HepG2 (cell line): ENCODE measurements around the gene TMEM114. TPM values are rescaled to one million over a fixed set of nuclear protein-coding genes. Genes with fewer than 3 reads are reported as not detected.

Experiments used
- AGO2 ChIP-seq: fragments of 200-400 bp; formaldehyde crosslinking; optimal IDR thresholded peaks from 2 replicates; pipeline ENCODE3; 2017; ENCODE audit warnings: mild to moderate bottlenecking, low read depth, low read length, moderate library complexity
- CEBPB ChIP-seq: IDR thresholded peaks from 2 replicates; pipeline ENCODE4 v1.6.1; 2011; ENCODE audit warnings: low read depth, low read length, improper control_type of control experiment, borderline replicate concordance
- EP300 ChIP-seq, 3 experiments: sonication (generic) in 1 of 3; formaldehyde crosslinking in 1 of 3; IDR thresholded peaks; 2 replicates each; pipeline versions ENCODE4 v1.5.1 to v1.6.1; 2011 to 2020; ENCODE audit warnings: low read depth in 2 of 3, low read length in 2 of 3, borderline replicate concordance in 1 of 3, improper control_type of control experiment in 1 of 3, mild to moderate bottlenecking in 1 of 3, missing genetic modification reagents in 1 of 3, moderate library complexity in 1 of 3
- GATAD2A ChIP-seq: IDR thresholded peaks from 2 replicates; pipeline ENCODE4 v1.6.1; 2016
- HMGXB4 ChIP-seq, 2 experiments: sonication (generic) in 1 of 2; formaldehyde crosslinking in 1 of 2; IDR thresholded peaks; 2 replicates each; pipeline versions ENCODE4 v1.4.0 to v1.6.1; 2018 to 2020; ENCODE audit warnings: missing genetic modification reagents in 2 of 2, borderline replicate concordance in 1 of 2, low read depth in 1 of 2, mild to moderate bottlenecking in 1 of 2, missing biosample characterization in 1 of 2
- NR2F1 ChIP-seq, 2 experiments: fragments of 450-650 bp in 1 of 2; formaldehyde crosslinking in 1 of 2; IDR thresholded peaks; 2 replicates each; pipeline versions ENCODE4 v1.5.0 to v1.6.1; 2016 to 2020; ENCODE audit warnings: mild to moderate bottlenecking in 1 of 2, missing compliant biosample characterization in 1 of 2, missing genetic modification reagents in 1 of 2, moderate library complexity in 1 of 2
- SIN3B ChIP-seq: fragments of 150-350 bp; IDR thresholded peaks from 2 replicates; pipeline ENCODE4 v1.6.1; 2014; ENCODE audit warnings: low read length
- XRCC5 ChIP-seq: fragments of 200-400 bp; formaldehyde crosslinking; optimal IDR thresholded peaks from 2 replicates; pipeline ENCODE3; 2017; ENCODE audit warnings: mild to moderate bottlenecking, low read length
- ZBTB7A ChIP-seq: sonication (generic); formaldehyde crosslinking; IDR thresholded peaks from 2 replicates; pipeline ENCODE4 v1.8.0; 2022; ENCODE audit warnings: mild to moderate bottlenecking, missing genetic modification reagents
- ZFYVE20 ChIP-seq: sonication (generic); formaldehyde crosslinking; IDR thresholded peaks from 2 replicates; pipeline ENCODE4 v1.8.0; 2023; ENCODE audit warnings: low read depth, mild to moderate bottlenecking, moderate library complexity, missing genetic modification reagents, borderline replicate concordance
- ZNF713 ChIP-seq: sonication (generic); formaldehyde crosslinking; IDR thresholded peaks from 2 replicates; pipeline ENCODE4 v1.4.0; 2020; ENCODE audit warnings: mild to moderate bottlenecking, missing genetic modification reagents
- polyA plus RNA-seq, 8 experiments: library from polyadenylated mRNA; depleted of rRNA in 3 of 8; stranded (reverse) in 7 of 8; unstranded in 1 of 8; fragments of >200 nt; fragmentation: Illumina TruSeq in 4 of 8; extraction: Trizol in 4 of 8; gene quantifications; 2 replicates each; pipeline versions ENCODE4 v1.2.1 to v1.2.3, GENCODE V29; 2011 to 2016; ENCODE audit warnings: low read depth in 4 of 8, missing spikeins in 1 of 8, mixed read lengths in 1 of 8; ENCODE audit not compliant: insufficient read depth in 1 of 8
- total RNA-seq, 5 experiments: library from RNA; depleted of rRNA; stranded (reverse); fragments of >200 nt; fragmentation: Illumina TruSeq; extraction: Trizol; gene quantifications; 2 replicates each; pipeline ENCODE4 v1.2.3, GENCODE V29; 2016; ENCODE audit warnings: low read depth in 1 of 5
- TF ChIP-seq, protein P1 (sequence below), 2 experiments: fragments of 450-650 bp in 1 of 2; sonication (generic) in 1 of 2; formaldehyde crosslinking in 1 of 2; IDR thresholded peaks; 2 replicates each; pipeline versions ENCODE4 v1.6.1 to v1.8.0; 2016 to 2022; ENCODE audit warnings: antibody characterized with exemption in 1 of 2, mild to moderate bottlenecking in 1 of 2, missing genetic modification reagents in 1 of 2
- TF ChIP-seq, protein P2 (sequence below): sonication (generic); formaldehyde crosslinking; IDR thresholded peaks from 2 replicates; pipeline ENCODE4 v1.8.1; 2023; ENCODE audit warnings: mild to moderate bottlenecking, moderate library complexity, missing genetic modification reagents

Gene TMEM114
- total and polyA plus RNA-seq, 2 of the 13 experiments (the other 11 are each of a cell fraction or from before 2014, with no cell fraction given): not detected

DNA sequence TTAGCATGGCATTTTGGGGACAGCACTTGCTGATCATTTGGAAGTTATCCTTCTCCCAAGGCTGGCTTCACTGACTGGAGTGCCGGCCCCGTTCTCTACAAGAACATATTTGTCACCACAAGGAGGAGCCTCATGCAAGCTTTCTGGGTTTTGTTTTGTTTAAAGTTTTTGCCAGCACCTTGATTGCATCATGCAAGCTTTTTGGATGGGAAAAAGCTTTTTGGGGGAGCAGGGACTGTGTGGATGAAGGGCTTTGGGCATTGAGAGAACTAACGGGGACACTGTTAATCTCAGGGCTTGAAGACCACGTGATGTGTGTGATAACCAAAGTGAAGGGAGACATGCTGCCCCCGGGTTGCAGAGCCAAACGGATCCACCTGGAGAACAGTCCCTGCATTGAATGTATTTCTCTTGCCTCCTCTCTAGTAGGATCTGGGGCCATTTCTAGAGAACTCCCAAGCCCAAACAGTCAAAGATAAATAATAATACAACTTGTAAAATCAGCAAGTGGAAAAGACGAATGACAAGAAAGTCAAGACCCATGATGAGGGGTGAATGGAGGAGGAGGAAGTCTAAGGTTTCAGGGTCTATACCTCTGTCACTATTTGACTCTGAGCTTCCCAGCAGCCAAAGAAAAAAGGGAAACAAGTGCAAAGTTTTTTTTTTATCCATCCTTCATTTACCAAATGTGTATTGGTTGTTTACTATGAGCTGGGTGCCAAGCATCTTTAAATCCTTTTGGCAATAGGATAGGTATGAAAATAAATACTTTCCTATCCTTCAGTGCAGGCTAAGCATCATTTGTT lies 17.2 kb downstream of the TMEM114 start (continued):
- TF ChIP-seq, protein P1, sequence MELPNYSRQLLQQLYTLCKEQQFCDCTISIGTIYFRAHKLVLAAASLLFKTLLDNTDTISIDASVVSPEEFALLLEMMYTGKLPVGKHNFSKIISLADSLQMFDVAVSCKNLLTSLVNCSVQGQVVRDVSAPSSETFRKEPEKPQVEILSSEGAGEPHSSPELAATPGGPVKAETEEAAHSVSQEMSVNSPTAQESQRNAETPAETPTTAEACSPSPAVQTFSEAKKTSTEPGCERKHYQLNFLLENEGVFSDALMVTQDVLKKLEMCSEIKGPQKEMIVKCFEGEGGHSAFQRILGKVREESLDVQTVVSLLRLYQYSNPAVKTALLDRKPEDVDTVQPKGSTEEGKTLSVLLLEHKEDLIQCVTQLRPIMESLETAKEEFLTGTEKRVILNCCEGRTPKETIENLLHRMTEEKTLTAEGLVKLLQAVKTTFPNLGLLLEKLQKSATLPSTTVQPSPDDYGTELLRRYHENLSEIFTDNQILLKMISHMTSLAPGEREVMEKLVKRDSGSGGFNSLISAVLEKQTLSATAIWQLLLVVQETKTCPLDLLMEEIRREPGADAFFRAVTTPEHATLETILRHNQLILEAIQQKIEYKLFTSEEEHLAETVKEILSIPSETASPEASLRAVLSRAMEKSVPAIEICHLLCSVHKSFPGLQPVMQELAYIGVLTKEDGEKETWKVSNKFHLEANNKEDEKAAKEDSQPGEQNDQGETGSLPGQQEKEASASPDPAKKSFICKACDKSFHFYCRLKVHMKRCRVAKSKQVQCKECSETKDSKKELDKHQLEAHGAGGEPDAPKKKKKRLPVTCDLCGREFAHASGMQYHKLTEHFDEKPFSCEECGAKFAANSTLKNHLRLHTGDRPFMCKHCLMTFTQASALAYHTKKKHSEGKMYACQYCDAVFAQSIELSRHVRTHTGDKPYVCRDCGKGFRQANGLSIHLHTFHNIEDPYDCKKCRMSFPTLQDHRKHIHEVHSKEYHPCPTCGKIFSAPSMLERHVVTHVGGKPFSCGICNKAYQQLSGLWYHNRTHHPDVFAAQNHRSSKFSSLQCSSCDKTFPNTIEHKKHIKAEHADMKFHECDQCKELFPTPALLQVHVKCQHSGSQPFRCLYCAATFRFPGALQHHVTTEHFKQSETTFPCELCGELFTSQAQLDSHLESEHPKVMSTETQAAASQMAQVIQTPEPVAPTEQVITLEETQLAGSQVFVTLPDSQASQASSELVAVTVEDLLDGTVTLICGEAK (IDR thresholded peaks at IDR 0.05): no peak
- TF ChIP-seq, protein P1 (CRISPR knock-in tag; IDR thresholded peaks at IDR 0.05): 0 out of 2 replicates have a peak, but pooled peaks have one; percentile 24
- TF ChIP-seq, protein P2, sequence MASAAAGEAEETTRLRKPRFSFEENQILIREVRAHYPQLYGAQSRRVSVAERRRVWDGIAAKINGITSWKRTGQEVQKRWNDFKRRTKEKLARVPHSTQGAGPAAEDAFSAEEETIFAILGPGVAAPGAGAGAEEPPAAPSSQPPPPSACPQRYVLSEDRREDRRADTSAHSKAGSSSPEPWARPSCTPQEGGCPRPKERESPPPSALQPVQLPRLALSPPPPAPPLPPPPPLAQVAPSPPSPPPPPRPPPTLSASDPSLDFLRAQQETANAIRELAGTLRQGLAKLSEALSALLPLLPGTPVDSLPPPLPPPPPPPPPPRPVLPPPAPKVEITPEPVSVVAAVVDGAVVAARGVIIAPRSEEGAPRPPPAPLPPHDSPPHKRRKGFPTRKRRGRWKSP (CRISPR knock-in tag): 0 out of 2 replicates have a peak, but pooled peaks have one; percentile 23
- TF ChIP-seq ZBTB7A (CRISPR knock-in tag) (no peak), NR2F1 (CRISPR knock-in tag; IDR thresholded peaks at IDR 0.05) (no peak), GATAD2A (CRISPR knock-in tag) (peak; percentile 43), ZFYVE20 (CRISPR knock-in tag) (no peak), XRCC5 (peak; percentile 67), AGO2 (no peak), ZNF713 (CRISPR knock-in tag) (peak; percentile 45; the same call in 1 of the 2 replicates), SIN3B (peak; percentile 66; the same call in 1 of the 2 replicates), EP300 (IDR thresholded peaks at IDR 0.05; ENCODE audit: low read depth in 2 of 2, low read length in 2 of 2) (0 out of 4 replicates have a peak, but pooled peaks of 1 of the 2 experiments have one; percentile 41), EP300 (CRISPR knock-in tag; IDR thresholded peaks at IDR 0.05; ENCODE audit: borderline replicate concordance) (no peak), HMGXB4 (CRISPR knock-in tag; IDR thresholded peaks at IDR 0.05; ENCODE audit: borderline replicate concordance in 1 of 2, low read depth in 1 of 2) (peak in 1 of 2 experiments; percentile 59; a peak in 2 of 4 replicates), CEBPB (peak; percentile 91)
